Cardiac fibroblast (primary cell): ENCODE measurements around the gene SMAD6.
"Not testable (repeated sequence)": the region's sequence is repeated elsewhere in the genome, so short reads cannot be mapped to it uniquely, and the experiment has no call there.

Experiments
- DNase-seq, 2 donors: peaks; one replicate each; pipeline versions ENCODE4 v3.0.0 to v3.0.0-alpha.2; 2010; ENCODE audit warnings: low read depth in 2 of 2
- H3K4me3 ChIP-seq, 2 donors: replicated peaks in 1 of 2; 1 replicate in 1 of 2; 2 replicates in 1 of 2; pipeline ENCODE4 v1.5.1; 2011; ENCODE audit warnings: low read depth in 2 of 2, low read length in 2 of 2, mild to moderate bottlenecking in 2 of 2, moderate library complexity in 1 of 2
- CTCF ChIP-seq: IDR thresholded peaks from one replicate; pipeline ENCODE4 v1.5.1; 2011; ENCODE audit warnings: low read depth, mild to moderate bottlenecking, low read length, inconsistent platforms

The SMAD6 gene

DNA sequence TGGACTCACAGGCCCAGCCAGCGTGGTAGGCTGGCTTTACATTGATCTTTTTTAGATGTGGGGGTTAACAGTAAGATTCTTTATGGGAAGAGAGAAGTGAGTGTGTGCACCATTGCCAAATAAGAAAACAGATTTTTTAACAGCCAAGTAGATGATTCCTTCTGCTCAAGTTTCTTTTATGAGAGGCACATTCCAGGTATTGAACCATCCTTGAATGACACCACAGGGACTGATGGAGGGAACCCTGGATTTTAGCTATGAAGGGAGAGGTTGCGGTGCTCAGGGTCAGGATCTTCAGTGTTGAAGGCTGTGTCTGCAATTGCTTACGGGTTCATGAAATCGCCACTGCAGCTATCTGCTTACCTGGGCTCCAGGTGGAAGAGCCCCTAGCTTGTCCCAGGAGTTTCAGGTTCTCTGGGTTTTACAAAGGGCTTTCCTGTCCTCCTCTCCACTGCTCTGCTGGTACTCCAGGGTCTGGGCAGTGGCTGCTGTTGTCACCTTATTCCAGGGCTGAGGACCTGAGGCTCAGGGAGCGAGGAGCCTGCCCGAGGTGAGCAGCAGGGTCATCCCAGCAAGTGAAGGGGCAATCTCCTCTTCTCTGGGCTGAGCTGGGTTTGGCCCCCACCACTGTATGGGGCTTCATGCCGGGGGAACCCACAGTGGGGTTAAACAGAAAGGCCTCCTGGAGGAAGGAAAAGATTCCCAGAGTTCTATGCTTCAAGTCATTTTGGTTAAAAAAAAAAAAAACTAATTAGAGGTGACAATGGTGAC, 53.4 kb downstream of the SMAD6 start:
- H3K4me3 ChIP-seq = no peak overlapping the region
- no peak for DNase-seq
- TF ChIP-seq CTCF = no peak

DNA sequence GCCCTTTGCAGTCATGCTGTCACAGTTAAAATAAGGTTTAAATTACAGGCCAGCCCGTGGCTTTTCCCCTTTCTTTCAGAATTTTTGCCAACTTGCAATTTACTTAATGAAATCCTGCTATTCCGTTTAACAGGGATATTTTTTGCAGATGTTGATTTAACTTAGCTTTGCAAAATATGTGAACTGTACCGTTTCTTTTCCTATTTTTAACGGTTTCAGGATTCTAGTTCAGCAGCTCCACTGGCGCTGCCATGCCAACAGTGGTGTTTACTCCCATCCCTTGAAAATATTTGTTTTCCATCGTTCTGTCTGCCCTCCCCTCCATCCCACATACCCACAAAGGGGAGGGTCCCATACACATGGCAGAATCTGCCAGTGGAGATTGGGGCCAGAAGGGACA, 54.3 kb downstream of the SMAD6 start:
- DNase-seq = no peak
- no peak for TF ChIP-seq CTCF
- no peak overlapping the region for H3K4me3 ChIP-seq

DNA sequence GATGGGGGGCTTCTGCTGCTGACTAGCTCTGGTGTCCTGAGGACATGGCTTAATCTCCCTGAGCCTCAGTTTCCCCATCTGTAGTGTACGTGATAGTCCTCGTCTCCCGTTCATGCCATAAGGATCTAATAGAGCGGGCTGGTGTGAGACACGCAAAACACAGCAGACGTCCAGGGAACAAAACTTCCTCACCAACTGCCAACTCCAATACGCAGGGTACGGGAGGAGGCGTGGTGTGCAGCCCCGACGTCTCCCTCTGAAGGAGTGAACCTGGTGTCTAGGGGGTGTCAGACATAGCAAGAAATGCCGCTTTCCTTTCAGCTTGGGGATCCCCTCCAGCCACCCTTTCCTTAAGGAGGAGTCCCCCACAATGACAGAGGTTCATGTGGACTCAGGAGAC, 55.0 kb downstream of the SMAD6 start:
- no peak for TF ChIP-seq CTCF

GRCh38 chr15:66757521-66757920, 55.5 kb downstream of the SMAD6 start:
- no peak for TF ChIP-seq CTCF
- no peak overlapping the region for H3K4me3 ChIP-seq
- no peak for DNase-seq

More for the DNA sequence above, 55.0 kb downstream of the SMAD6 start:
- no peak overlapping the region for H3K4me3 ChIP-seq
- DNase-seq = no peak

- not testable (repeated sequence) for DNase-seq, H3K4me3 ChIP-seq
Observed at GRCh38 chr15:66758217-66758616, 56.2 kb downstream of the SMAD6 start.

- no peak overlapping the region for H3K4me3 ChIP-seq
- no peak for DNase-seq
- no peak for TF ChIP-seq CTCF
Observed at GRCh38 chr15:66758844-66759243, 56.8 kb downstream of the SMAD6 start.

DNA sequence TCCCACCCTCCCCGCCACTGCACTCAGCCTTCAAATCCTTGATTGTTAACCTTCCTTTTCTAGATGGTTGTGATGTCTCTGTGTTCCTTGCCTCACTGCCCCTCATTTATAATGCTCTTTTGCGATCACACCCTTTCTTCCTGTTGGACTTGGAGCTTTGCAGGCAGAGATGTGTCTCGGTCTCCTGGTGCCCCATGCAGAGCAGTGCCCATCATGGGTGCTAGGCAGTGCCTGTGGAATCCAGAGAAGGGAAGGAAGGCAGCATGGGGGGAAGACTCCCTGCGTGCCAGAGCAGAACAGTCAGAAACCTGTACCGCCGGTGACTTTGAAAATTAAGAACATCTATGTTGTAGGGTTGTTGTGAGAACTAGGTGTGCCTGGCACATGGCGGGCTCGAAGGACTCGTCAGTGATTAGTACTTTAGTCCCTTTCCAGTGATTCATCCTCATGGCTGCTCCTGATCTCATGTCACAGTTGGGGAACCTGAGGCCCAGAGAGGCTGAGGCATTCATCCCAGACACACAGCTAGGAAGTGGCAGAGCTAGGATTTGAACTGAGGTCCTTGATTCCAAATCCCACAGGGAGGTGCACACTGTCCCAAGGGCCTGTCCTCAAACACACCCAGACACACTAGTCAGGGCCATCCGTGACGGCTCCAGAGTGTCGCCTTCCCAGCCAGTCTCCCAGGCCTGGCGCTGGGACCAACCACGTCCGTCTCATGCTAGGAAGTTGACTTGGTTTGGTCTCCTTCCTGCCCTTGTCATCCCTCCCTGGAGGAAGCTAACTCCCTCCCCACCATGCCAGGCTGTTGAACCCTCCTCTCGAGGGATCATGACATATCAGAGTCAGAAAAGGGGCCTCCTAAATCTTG, 58.3 kb downstream of the SMAD6 start:
- no peak for TF ChIP-seq CTCF
- H3K4me3 ChIP-seq = no peak overlapping the region
- no peak for DNase-seq
